ENCODE measurements around the gene RBM20.
A peak's percentile ranks its signal among the peaks of the same experiment; 100 is the strongest.

Gene RBM20

GRCh38 chr10:110783509-110784107 is 139.5 kb downstream of the RBM20 start:
- H3K4me3 Mint-ChIP-seq, result no peak overlapping the region
- no peaks in the 10 kb centered on the region for H3K27me3 Mint-ChIP-seq (ENCODE audit: low read depth)
- peaks cover 32% of the 10 kb centered on the region for H3K4me1 Mint-ChIP-seq (ENCODE audit: low read depth)
- peaks cover 4% of the 10 kb centered on the region for H3K36me3 Mint-ChIP-seq (ENCODE audit: low read depth)
- H3K27ac Mint-ChIP-seq, result peak overlapping the region; percentile 87
- peaks cover 4% of the 10 kb centered on the region for H3K9me3 Mint-ChIP-seq

DNA sequence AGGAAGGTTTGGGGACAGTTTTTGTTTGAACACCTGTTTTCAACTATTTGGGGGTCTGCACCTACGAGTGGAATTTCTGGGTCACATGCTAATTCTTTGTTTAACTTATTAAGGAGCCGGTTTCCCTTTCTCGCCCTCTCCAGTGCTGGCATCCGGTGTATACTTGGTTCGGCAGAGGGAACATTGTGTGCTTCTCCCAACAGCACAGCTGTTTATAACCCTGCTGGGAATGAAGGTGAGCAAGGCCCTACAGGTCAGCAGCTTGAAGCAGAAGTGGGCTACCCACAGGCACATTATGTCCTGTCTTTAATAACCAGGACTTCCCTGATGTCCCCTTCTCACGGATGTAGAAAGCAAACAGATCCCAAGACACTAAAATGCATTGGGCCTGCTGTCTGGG is 140.1 kb downstream of the RBM20 start:
- Mint-ChIP-seq H3K27me3 (ENCODE audit: low read depth) (no peaks in the 10 kb centered on the region), H3K27ac (peak overlapping the region; percentile 87), H3K4me1 (ENCODE audit: low read depth) (peaks cover 29% of the 10 kb centered on the region), H3K9me3 (peaks cover 4% of the 10 kb centered on the region), H3K4me3 (no peak overlapping the region), H3K36me3 (ENCODE audit: low read depth) (peaks cover 4% of the 10 kb centered on the region)

DNA sequence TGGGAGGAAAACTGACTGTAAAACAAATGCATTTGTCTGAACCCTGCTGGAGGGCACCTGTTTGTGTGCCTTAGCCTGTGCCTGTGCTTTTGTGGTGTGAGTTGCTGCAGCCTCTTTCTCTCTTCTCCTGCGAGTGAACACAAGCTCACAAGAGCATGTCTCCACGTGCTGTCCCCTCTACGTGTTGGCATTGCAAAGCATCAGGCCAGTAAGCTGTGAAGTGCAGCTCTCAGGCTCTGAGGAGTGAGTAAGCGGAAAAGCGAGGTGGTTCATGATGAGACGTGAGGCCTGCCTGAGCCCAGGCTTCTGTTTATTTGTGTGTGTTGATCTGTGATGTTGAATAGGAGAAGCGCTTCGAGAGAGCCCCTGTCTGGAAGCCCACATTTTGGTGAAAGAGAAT is 142.0 kb downstream of the RBM20 start:
- Mint-ChIP-seq H3K4me3 (no peak overlapping the region), H3K27ac (peak overlapping the region; percentile 4), H3K36me3 (ENCODE audit: low read depth) (peaks cover 4% of the 10 kb centered on the region), H3K9me3 (peaks cover 4% of the 10 kb centered on the region), H3K27me3 (ENCODE audit: low read depth) (peaks cover 5% of the 10 kb centered on the region), H3K4me1 (ENCODE audit: low read depth) (peaks cover 24% of the 10 kb centered on the region)

DNA sequence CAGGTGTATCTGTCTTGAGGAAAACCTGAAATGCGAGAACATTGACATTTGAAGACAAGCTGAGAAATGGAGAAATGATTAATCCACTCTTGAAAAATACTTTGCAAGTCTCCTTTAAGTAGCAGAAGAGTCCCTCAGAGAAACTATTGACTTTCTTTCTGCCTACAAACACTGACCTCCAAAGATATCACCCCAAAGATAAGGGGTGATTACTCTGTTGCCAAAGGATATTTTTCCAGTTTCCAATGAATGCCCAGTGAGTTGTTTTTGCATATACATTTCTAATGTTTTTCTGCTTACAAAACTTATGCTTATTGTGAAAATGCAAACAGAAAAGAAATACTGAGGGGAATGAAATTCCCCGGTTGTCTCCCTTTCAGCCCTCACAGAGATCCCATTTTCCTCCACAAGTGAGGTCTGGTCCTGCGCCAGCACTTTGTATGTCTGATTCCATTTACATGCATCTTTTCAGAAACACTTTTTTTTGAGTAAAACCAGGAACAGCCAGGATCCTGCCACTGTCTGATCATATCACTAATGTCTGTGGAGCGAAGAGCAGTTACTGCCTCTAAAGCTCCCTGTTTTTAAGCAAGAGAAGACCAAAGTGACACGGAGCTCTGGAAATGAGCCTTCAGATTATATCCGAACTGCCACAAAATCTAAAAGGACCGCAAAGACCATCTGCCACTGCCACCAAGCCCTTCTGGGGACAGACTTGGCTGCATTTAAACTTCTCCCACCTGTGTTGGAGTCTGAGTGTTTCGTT is 144.7 kb downstream of the RBM20 start:
- H3K36me3 Mint-ChIP-seq (ENCODE audit: low read depth), result peaks cover 2% of the 10 kb centered on the region
- H3K9me3 Mint-ChIP-seq, result no peaks in the 10 kb centered on the region
- H3K4me3 Mint-ChIP-seq, result no peak overlapping the region
- peaks cover 5% of the 10 kb centered on the region for H3K27me3 Mint-ChIP-seq (ENCODE audit: low read depth)
- H3K4me1 Mint-ChIP-seq (ENCODE audit: low read depth), result peaks cover 14% of the 10 kb centered on the region
- no peak overlapping the region for H3K27ac Mint-ChIP-seq

DNA sequence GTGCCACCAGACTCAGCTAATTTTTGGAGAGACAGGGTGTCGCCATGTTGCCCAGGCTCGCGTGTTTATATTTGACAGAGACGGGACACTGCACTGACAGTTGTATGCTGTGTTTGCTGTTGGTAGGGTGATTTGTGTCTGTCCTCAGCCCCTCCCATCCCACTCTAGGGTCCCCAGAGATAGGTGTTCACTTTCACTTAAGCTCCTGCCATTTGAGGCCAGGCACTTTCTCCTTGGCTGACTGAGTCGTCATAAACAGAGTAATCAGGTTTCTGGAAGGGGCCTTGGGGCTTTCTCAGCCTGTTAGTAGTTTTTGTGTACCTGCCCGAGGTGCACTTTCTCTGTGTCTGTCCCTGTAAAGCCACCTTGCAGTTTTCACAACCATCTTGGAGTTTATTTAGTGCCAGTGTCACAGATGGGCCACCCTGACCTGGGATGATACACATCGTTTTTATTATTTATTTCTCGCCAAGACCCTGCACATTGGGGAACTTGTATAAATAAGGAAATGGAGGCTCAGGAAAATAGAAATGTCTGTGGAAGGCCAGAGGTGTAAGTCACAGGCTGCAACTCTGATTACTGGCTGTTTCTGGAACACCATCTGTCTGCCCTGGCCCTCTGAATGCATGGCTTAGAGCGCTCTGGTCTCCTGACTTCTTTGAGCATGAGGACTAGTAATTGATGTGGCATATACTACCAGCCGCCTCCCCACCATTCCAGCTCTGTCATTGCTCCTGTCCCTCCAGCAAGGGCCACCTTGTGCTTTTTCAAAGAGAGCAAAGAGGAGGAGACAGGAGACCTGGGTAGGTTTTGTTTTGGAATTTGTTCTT is 145.7 kb downstream of the RBM20 start:
- H3K36me3 Mint-ChIP-seq (ENCODE audit: low read depth), result no peaks in the 10 kb centered on the region
- H3K27me3 Mint-ChIP-seq (ENCODE audit: low read depth), result peaks cover 5% of the 10 kb centered on the region
- no peak overlapping the region for H3K27ac Mint-ChIP-seq
- peaks cover 6% of the 10 kb centered on the region for H3K4me1 Mint-ChIP-seq (ENCODE audit: low read depth)
- no peaks in the 10 kb centered on the region for H3K9me3 Mint-ChIP-seq
- no peak overlapping the region for H3K4me3 Mint-ChIP-seq

- H3K27ac Mint-ChIP-seq, result no peak overlapping the region
- no peaks in the 10 kb centered on the region for H3K36me3 Mint-ChIP-seq (ENCODE audit: low read depth)
These were observed 146.9 kb downstream of the RBM20 start for GRCh38 chr10:110790913-110791506.

DNA sequence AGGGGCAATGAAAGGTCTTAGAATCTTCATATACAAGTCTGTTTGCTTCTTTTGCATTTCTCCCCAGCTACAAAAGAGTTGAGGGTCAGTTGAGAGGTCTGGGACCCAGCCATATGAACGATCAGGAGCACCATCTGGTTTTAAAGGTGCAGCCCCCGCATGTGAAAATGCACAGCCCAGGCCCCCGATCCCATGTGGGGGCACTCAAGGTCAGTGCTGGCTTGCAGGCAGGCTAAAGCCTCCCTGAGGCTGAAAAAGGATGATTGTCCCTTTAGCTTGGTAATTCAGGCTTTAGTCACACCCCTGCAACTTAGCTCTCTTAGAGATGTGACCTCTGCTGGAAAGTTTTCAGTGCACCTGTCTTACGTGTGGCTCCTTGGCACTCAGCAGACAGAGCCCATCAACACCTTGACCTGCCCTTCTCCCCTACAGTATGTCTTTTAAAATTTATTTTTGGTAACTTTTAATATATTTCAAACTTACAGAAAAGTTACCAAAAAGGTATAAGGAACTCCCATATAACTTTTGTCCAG is 147.5 kb downstream of the RBM20 start:
- Mint-ChIP-seq H3K4me1 (ENCODE audit: low read depth) (peaks cover 2% of the 10 kb centered on the region), H3K36me3 (ENCODE audit: low read depth) (no peaks in the 10 kb centered on the region), H3K4me3 (no peak overlapping the region), H3K27ac (no peak overlapping the region), H3K27me3 (ENCODE audit: low read depth) (peaks cover 5% of the 10 kb centered on the region), H3K9me3 (no peaks in the 10 kb centered on the region)

More at GRCh38 chr10:110790913-110791506, 146.9 kb downstream of the RBM20 start:
- Mint-ChIP-seq H3K9me3 (no peaks in the 10 kb centered on the region), H3K4me1 (ENCODE audit: low read depth) (peaks cover 4% of the 10 kb centered on the region), H3K27me3 (ENCODE audit: low read depth) (peaks cover 5% of the 10 kb centered on the region), H3K4me3 (no peak overlapping the region)

DNA sequence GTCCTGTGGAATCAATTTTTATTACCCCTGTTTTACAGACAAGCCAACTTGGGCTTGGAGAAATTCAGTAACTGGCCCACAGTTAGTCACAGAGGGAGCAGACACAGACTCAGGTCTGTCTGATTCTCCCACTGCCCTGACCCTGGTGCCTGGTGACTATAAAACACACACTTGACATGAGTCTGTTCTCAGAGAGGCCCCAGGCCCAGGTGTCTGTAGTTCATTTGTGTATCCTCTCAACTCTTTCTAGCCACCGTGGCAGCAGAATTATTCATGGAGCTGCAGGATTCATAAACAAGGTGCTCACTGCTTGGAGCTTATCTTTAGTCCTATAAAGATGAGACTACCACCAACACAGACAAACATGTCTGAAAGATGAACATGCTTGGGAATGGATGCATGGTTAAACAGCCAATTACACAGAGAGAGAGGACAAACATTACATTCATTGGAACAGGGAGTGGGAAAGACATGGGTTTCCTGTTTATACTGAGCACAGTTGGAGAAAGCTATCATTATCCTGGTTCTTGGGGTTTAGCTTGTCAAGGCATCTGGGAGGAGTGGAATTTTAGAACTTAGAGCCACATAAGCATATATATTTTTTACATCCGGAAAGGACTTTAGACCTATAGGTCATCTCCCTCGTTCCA is 148.5 kb downstream of the RBM20 start:
- H3K4me3 Mint-ChIP-seq, result no peak overlapping the region
- peaks cover 2% of the 10 kb centered on the region for H3K4me1 Mint-ChIP-seq (ENCODE audit: low read depth)
- no peaks in the 10 kb centered on the region for H3K9me3 Mint-ChIP-seq
- no peaks in the 10 kb centered on the region for H3K36me3 Mint-ChIP-seq (ENCODE audit: low read depth)
- no peak overlapping the region for H3K27ac Mint-ChIP-seq
- H3K27me3 Mint-ChIP-seq (ENCODE audit: low read depth), result peaks cover 5% of the 10 kb centered on the region

DNA sequence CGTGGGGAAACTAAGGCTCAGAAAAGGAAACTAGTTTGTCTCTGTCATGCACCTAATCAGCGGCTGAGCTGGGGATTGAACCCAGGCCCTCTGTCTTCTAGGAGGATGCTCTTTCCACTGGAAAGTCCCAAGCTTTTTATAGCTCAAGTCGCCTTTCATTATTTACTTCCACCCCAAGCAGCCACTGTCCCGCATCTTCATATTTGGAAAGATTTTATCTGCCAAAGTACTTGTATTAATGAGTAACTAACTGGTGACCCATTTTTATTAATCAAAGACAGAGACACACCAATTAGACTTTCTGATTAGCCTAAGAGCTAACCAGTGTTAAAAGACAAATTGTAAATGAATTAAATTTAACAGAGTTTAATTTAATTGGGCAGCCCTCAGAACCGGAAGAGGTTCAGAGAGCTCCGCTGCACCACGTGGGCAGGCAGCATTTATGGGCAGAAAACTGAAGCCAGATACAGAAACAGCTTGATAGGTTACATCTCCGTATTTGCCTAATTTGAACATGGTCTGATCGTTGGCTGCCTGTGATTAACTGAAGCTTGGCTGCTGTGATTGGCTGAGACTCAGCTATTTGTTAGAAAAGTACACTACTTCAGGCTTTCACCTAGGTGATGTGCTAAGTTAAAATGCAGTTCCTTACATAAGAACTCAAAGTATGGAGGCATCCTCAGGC is 149.1 kb downstream of the RBM20 start:
- Mint-ChIP-seq H3K27me3 (ENCODE audit: low read depth) (peaks cover 5% of the 10 kb centered on the region), H3K27ac (no peak overlapping the region), H3K36me3 (ENCODE audit: low read depth) (no peaks in the 10 kb centered on the region), H3K4me3 (no peak overlapping the region), H3K4me1 (ENCODE audit: low read depth) (peaks cover 5% of the 10 kb centered on the region), H3K9me3 (no peaks in the 10 kb centered on the region)

DNA sequence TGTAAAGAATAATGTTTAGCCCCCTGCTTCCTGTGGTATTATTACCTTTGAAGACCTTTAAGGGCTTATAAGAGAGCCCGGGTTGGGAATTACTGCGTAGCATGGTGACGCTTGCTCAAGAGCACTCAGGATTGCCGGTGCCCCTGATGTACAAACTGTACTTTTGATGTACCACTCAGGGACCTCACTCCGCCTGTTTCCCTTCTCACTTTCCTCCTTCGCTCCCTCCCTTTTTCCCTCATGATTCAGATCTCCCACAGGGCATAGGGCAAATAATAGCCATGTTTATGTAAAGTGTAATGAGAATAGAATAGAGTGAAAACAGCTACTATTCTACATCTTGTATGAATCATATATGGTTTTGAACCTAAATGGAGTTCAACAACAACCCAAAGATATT is 149.8 kb downstream of the RBM20 start:
- H3K9me3 Mint-ChIP-seq, result no peaks in the 10 kb centered on the region
- H3K27me3 Mint-ChIP-seq (ENCODE audit: low read depth), result peaks cover 5% of the 10 kb centered on the region
- no peaks in the 10 kb centered on the region for H3K36me3 Mint-ChIP-seq (ENCODE audit: low read depth)
- no peak overlapping the region for H3K4me3 Mint-ChIP-seq
- peaks cover 8% of the 10 kb centered on the region for H3K4me1 Mint-ChIP-seq (ENCODE audit: low read depth)
- H3K27ac Mint-ChIP-seq, result no peak overlapping the region

DNA sequence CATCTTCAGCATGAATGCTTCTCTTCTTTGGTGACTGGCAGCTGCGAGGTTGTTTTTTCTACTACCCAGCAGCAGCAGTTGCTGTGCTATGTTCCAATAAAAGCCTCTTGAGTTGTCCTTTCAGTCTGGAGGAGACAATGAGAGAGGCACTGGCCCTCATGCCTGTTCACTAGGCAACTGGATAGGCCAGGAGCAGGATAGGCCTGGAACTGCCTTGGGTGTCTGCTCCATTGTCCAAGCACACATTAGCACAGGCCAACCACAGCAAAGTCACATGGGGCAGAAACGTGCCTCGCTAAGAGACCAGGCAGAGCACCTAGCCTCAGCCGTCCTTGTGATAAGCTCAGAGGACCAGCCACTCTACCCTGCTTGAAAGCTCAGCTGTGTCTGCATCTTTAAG is 150.7 kb downstream of the RBM20 start:
- H3K27ac Mint-ChIP-seq, result no peak overlapping the region
- peaks cover 5% of the 10 kb centered on the region for H3K27me3 Mint-ChIP-seq (ENCODE audit: low read depth)
- H3K36me3 Mint-ChIP-seq (ENCODE audit: low read depth), result no peaks in the 10 kb centered on the region
- no peaks in the 10 kb centered on the region for H3K9me3 Mint-ChIP-seq
- no peak overlapping the region for H3K4me3 Mint-ChIP-seq
- peaks cover 11% of the 10 kb centered on the region for H3K4me1 Mint-ChIP-seq (ENCODE audit: low read depth)

DNA sequence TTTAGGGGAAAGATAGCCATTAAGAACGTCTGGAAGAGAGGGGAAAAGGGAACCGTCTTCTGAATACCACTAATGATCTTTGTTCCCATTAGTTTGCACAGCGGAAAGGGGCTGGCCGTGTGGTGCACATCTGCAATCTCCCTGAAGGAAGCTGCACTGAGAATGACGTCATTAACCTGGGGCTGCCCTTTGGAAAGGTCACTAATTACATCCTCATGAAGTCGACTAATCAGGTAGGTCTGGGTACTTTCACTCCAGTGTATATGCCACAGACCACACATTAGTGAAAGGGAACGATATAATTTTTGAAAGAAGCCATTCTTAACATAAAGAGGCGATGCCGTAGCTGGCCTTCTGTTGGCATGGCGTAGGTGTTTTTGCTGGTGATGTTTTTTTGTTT is 153.3 kb downstream of the RBM20 start:
- H3K36me3 Mint-ChIP-seq (ENCODE audit: low read depth), result no peaks in the 10 kb centered on the region
- no peak overlapping the region for H3K4me3 Mint-ChIP-seq
- H3K4me1 Mint-ChIP-seq (ENCODE audit: low read depth), result peaks cover 14% of the 10 kb centered on the region
- H3K27ac Mint-ChIP-seq, result no peak overlapping the region
- H3K9me3 Mint-ChIP-seq, result no peaks in the 10 kb centered on the region
- no peaks in the 10 kb centered on the region for H3K27me3 Mint-ChIP-seq (ENCODE audit: low read depth)

DNA sequence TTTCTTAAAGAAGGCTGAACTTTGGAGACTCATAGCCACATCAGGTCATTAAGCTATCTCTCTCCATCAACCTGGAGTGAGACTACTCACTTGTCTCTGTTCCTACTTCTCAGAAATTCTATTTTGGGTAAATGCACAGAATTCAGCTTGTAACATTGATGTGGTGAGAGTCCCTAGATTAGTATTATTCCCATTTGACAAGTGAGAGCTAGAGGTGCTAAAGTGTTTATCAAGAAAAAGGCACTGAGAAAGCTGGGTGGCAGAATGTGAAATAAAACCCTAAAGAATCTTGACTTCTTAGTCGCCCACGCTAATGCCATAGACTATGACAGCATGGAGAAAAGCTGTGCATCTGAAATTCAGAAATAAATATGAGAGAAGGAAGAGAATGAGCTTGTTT is 154.2 kb downstream of the RBM20 start:
- Mint-ChIP-seq H3K27me3 (ENCODE audit: low read depth) (no peaks in the 10 kb centered on the region), H3K27ac (no peak overlapping the region)

More for the DNA sequence above, 154.2 kb downstream of the RBM20 start:
- Mint-ChIP-seq H3K36me3 (ENCODE audit: low read depth) (no peaks in the 10 kb centered on the region), H3K9me3 (no peaks in the 10 kb centered on the region), H3K4me1 (ENCODE audit: low read depth) (peaks cover 23% of the 10 kb centered on the region), H3K4me3 (no peak overlapping the region)

Measured in T-helper 1 cell treated with Interleukin-12 subunit alpha and Interleukin-12 subunit beta and Interleukin-4 antibody, amounts not matched to agents 30 μg/mL and 1 μg/mL, for 36 hours (primary cell).